ENCODE measurements around the gene PDE4D.

- TF ChIP-seq ZNF274 (IDR thresholded peaks at IDR 0.05; ENCODE audit: low read depth, low read length) (no peak), YY1 (IDR thresholded peaks at IDR 0.05; ENCODE audit: insufficient read depth, insufficient read length) (no peak)
Measured at GRCh38 chr5:59002162-59002825, 891.2 kb downstream of the PDE4D start.

All from NT2/D1 (cell line).